H9 (cell line): ENCODE data around the gene TCERG1L. TPM values are rescaled to one million over a fixed set of nuclear protein-coding genes. Genes with fewer than 3 reads are reported as not detected.

Source experiments
- DNase-seq: peaks from one replicate; pipeline ENCODE4 v3.0.0-alpha.2; 2017
- H2AFZ ChIP-seq: one replicate; pipeline ENCODE4 v1.6.1; 2013; ENCODE audit warnings: mild to moderate bottlenecking, low read length, control low read depth, moderate library complexity
- H2AK5ac ChIP-seq: 2 replicates; pipeline ENCODE4 v1.6.1; 2013; ENCODE audit warnings: low read length, control low read depth, mixed read lengths; ENCODE audit not compliant: insufficient read length
- H2BK120ac ChIP-seq: one replicate; pipeline ENCODE4 v1.6.1; 2013; ENCODE audit warnings: low read depth, mild to moderate bottlenecking, low read length, control low read depth, inconsistent platforms; ENCODE audit not compliant: poor library complexity, severe bottlenecking
- H2BK12ac ChIP-seq: 2 replicates; pipeline ENCODE4 v1.6.1; 2013; ENCODE audit warnings: low read length, control low read depth, mixed read lengths, low read depth; ENCODE audit not compliant: insufficient read length
- H2BK15ac ChIP-seq: 2 replicates; pipeline ENCODE4 v1.6.1; 2013; ENCODE audit warnings: low read depth, low read length, control low read depth
- H2BK20ac ChIP-seq: one replicate; pipeline ENCODE4 v1.6.1; 2013; ENCODE audit warnings: low read depth, mild to moderate bottlenecking, low read length, control low read depth, inconsistent platforms; ENCODE audit not compliant: poor library complexity, severe bottlenecking
- H2BK5ac ChIP-seq: 2 replicates; pipeline ENCODE4 v1.6.1; 2013; ENCODE audit warnings: low read length, control low read depth, mixed read lengths; ENCODE audit not compliant: insufficient read length
- H3K14ac ChIP-seq: 2 replicates; pipeline ENCODE4 v1.6.1; 2013; ENCODE audit warnings: low read length, control low read depth; ENCODE audit not compliant: insufficient read depth
- H3K18ac ChIP-seq: 2 replicates; pipeline ENCODE4 v1.6.1; 2013; ENCODE audit warnings: low read depth, mild to moderate bottlenecking, mixed read lengths, low read length, control low read depth; ENCODE audit not compliant: insufficient read length
- H3K23ac ChIP-seq: 2 replicates; pipeline ENCODE4 v1.6.1; 2013; ENCODE audit warnings: low read length, control low read depth, mixed read lengths, low read depth; ENCODE audit not compliant: insufficient read length
- H3K23me2 ChIP-seq: 2 replicates; pipeline ENCODE4 v1.6.1; 2013; ENCODE audit warnings: low read depth, mild to moderate bottlenecking, mixed read lengths, low read length, control low read depth; ENCODE audit not compliant: insufficient read length, poor library complexity, severe bottlenecking
- H3K27ac ChIP-seq: 2 replicates; pipeline ENCODE4 v1.5.1; 2013; ENCODE audit warnings: low read length, control low read depth, mixed read lengths, low read depth; ENCODE audit not compliant: insufficient read length
- H3K27me3 ChIP-seq: 2 replicates; pipeline ENCODE4 v1.6.1; 2013; ENCODE audit warnings: low read length, control low read depth, inconsistent platforms; ENCODE audit not compliant: insufficient read depth
- H3K4ac ChIP-seq: 2 replicates; pipeline ENCODE4 v1.6.1; 2013; ENCODE audit warnings: low read depth, mild to moderate bottlenecking, control low read depth, inconsistent platforms, low read length, moderate library complexity
- H3K4me1 ChIP-seq: 2 replicates; pipeline ENCODE4 v1.6.1; 2013; ENCODE audit warnings: low read length, control low read depth, inconsistent platforms; ENCODE audit not compliant: insufficient read depth
- H3K4me2 ChIP-seq: 2 replicates; pipeline ENCODE4 v1.6.1; 2013; ENCODE audit warnings: low read length, control low read depth, mixed read lengths; ENCODE audit not compliant: insufficient read length, insufficient read depth
- H3K56ac ChIP-seq: 2 replicates; pipeline ENCODE4 v1.6.1; 2013; ENCODE audit warnings: low read depth, mild to moderate bottlenecking, mixed read lengths, low read length, control low read depth; ENCODE audit not compliant: insufficient read length
- H3K79me1 ChIP-seq: 2 replicates; pipeline ENCODE4 v1.6.1; 2013; ENCODE audit warnings: low read depth, mild to moderate bottlenecking, moderate library complexity, low read length, control low read depth, inconsistent platforms; ENCODE audit not compliant: insufficient read depth, poor library complexity, severe bottlenecking
- H3K79me2 ChIP-seq: 2 replicates; pipeline ENCODE4 v1.6.1; 2013; ENCODE audit warnings: low read length, control low read depth, inconsistent platforms; ENCODE audit not compliant: insufficient read depth
- H3K9ac ChIP-seq: 2 replicates; pipeline ENCODE4 v1.6.1; 2013; ENCODE audit warnings: low read length, control low read depth, mixed read lengths; ENCODE audit not compliant: insufficient read length; ENCODE audit errors: extremely low read depth
- H3K9me3 ChIP-seq: one replicate; pipeline ENCODE4 v1.6.1; 2013; ENCODE audit warnings: low read depth, low read length, inconsistent platforms; ENCODE audit not compliant: control insufficient read depth
- H3T11ph ChIP-seq: one replicate; pipeline ENCODE4 v1.6.1; 2013; ENCODE audit warnings: mild to moderate bottlenecking, low read length, control low read depth, inconsistent platforms
- H4K20me1 ChIP-seq: one replicate; pipeline ENCODE4 v1.6.1; 2013; ENCODE audit not compliant: control insufficient read depth, insufficient read length, insufficient read depth
- H4K5ac ChIP-seq: 2 replicates; pipeline ENCODE4 v1.6.1; 2013; ENCODE audit warnings: low read depth, mild to moderate bottlenecking, mixed read lengths, low read length, control low read depth; ENCODE audit not compliant: insufficient read length
- H4K8ac ChIP-seq: replicated peaks from 2 replicates; pipeline ENCODE4 v1.6.1; 2013; ENCODE audit warnings: low read length, control low read depth, mixed read lengths, low read depth; ENCODE audit not compliant: insufficient read length
- H4K91ac ChIP-seq: 2 replicates; pipeline ENCODE4 v1.6.1; 2013; ENCODE audit warnings: low read depth, mild to moderate bottlenecking, moderate library complexity, mixed read lengths, low read length, control low read depth; ENCODE audit not compliant: insufficient read length
- H3K27ac Mint-ChIP-seq, 3 experiments: 2 replicates in 2 of 3; 3 replicates in 1 of 3; pipeline ENCODE4 v1.8.0; 2020 to 2021; ENCODE audit warnings: mixed read lengths in 3 of 3, mild to moderate bottlenecking in 1 of 3, moderate library complexity in 1 of 3
- H3K27me3 Mint-ChIP-seq: 2 replicates; pipeline ENCODE4 v1.8.0; 2021; ENCODE audit warnings: low read depth, mild to moderate bottlenecking, moderate library complexity, mixed read lengths
- H3K36me3 Mint-ChIP-seq, 3 experiments: 2 replicates in 2 of 3; 3 replicates in 1 of 3; pipeline ENCODE4 v1.8.0; 2020 to 2021; ENCODE audit warnings: low read depth in 3 of 3, mixed read lengths in 3 of 3; ENCODE audit not compliant: insufficient read depth in 1 of 3
- H3K4me1 Mint-ChIP-seq, 2 experiments: 2 replicates each; pipeline ENCODE4 v1.8.0; 2020; ENCODE audit warnings: mixed read lengths in 2 of 2
- H3K4me3 Mint-ChIP-seq, 2 experiments: 2 replicates in 1 of 2; 3 replicates in 1 of 2; pipeline ENCODE4 v1.8.0; 2020 to 2021; ENCODE audit warnings: mild to moderate bottlenecking in 2 of 2, mixed read lengths in 2 of 2, moderate library complexity in 1 of 2
- H3K9me3 Mint-ChIP-seq, 2 experiments: 2 replicates in 1 of 2; 3 replicates in 1 of 2; pipeline ENCODE4 v1.8.0; 2020; ENCODE audit warnings: mild to moderate bottlenecking in 2 of 2, mixed read lengths in 2 of 2, moderate library complexity in 1 of 2
- WGBS: extraction: QIAGEN DNeasy Blood & Tissue Kit; methylation state at CpG from one replicate; pipeline ENCODE4 v1.1.7; 2013; ENCODE audit warnings: missing lambda C conversion rate, low lambda C conversion rate, mixed read lengths; ENCODE audit not compliant: insufficient read length; ENCODE audit errors: extremely low coverage; 5-methylcytosine and 5-hydroxymethylcytosine counted together
- total RNA-seq: library from RNA; stranded (reverse); gene quantifications from 2 replicates; pipeline ENCODE4 v1.2.1, GENCODE V29; 2021
- TF ChIP-seq, protein P1 (sequence below): fragments of 200-600 bp; sonication (generic); conservative IDR thresholded peaks from 3 replicates; pipeline ENCODE4 v1.8.0; 2021; ENCODE audit warnings: antibody characterized with exemption, mild to moderate bottlenecking

Gene TCERG1L
- total RNA-seq, 1 experiment from 2014 or later = 3.3 TPM

DNA sequence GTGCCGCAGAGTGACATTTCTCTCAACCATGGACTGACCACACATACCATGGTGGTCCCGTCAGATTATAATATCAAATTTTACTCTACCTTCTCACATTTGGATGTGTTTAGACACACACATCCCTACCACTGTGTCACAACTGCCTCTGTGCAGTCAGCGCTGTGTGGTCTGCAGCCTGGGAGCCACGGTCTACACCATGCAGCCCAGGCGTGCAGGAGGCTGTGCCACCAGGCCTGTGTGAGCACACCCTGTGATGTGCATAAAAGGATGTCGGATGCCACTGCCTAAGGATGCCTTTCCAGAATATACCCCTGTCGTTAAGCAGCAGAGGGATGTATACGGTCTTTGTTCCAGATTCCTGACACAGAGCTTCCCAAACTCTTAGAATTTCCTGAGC lies 150.4 kb downstream of the TCERG1L start:
- no peak overlapping the region; a peak in 1 of 7 replicates for H3K27ac Mint-ChIP-seq
- no peaks in the 10 kb centered on the region for H3K4me1 ChIP-seq
- H2BK5ac ChIP-seq = no peak overlapping the region
- H3K27ac ChIP-seq = no peak overlapping the region
- no peak overlapping the region for H3K9ac ChIP-seq
- no peak overlapping the region for H2BK15ac ChIP-seq
- H3K4me1 Mint-ChIP-seq = peaks cover 13 to 18% of the 10 kb centered on the region in 2 experiments; a peak in 3 of 4 replicates
- no peak overlapping the region for H3K4me3 Mint-ChIP-seq
- no peaks in the 10 kb centered on the region for H4K20me1 ChIP-seq
- WGBS = no CpG with 5 or more reads among the region's 8 CpGs
- no peak overlapping the region for H2AFZ ChIP-seq
- no peak overlapping the region for H4K8ac ChIP-seq
- H3K18ac ChIP-seq = no peak overlapping the region
- H2AK5ac ChIP-seq = no peak overlapping the region
- H3K4ac ChIP-seq = no peak overlapping the region
- H3K27me3 Mint-ChIP-seq = no peaks in the 10 kb centered on the region
- no peak overlapping the region for H4K91ac ChIP-seq
- H3K27me3 ChIP-seq = no peaks in the 10 kb centered on the region
- no peaks in the 10 kb centered on the region for H3K23me2 ChIP-seq
- no peaks in the 10 kb centered on the region for H3K9me3 ChIP-seq
- no peaks in the 10 kb centered on the region for H3K9me3 Mint-ChIP-seq
- H3K4me2 ChIP-seq = no peak overlapping the region
- no peaks in the 10 kb centered on the region for H3K79me2 ChIP-seq
- H3K14ac ChIP-seq = no peak overlapping the region
- no peak overlapping the region for H2BK12ac ChIP-seq
- H4K5ac ChIP-seq = no peak overlapping the region
- H2BK120ac ChIP-seq = no peak overlapping the region
- H3K36me3 Mint-ChIP-seq = no peaks in the 10 kb centered on the region
- H3K79me1 ChIP-seq = no peaks in the 10 kb centered on the region
- H2BK20ac ChIP-seq = no peak overlapping the region
- no peak overlapping the region for H3K23ac ChIP-seq
- H3K56ac ChIP-seq = no peak overlapping the region
- no peak for DNase-seq
- TF ChIP-seq, protein P1, sequence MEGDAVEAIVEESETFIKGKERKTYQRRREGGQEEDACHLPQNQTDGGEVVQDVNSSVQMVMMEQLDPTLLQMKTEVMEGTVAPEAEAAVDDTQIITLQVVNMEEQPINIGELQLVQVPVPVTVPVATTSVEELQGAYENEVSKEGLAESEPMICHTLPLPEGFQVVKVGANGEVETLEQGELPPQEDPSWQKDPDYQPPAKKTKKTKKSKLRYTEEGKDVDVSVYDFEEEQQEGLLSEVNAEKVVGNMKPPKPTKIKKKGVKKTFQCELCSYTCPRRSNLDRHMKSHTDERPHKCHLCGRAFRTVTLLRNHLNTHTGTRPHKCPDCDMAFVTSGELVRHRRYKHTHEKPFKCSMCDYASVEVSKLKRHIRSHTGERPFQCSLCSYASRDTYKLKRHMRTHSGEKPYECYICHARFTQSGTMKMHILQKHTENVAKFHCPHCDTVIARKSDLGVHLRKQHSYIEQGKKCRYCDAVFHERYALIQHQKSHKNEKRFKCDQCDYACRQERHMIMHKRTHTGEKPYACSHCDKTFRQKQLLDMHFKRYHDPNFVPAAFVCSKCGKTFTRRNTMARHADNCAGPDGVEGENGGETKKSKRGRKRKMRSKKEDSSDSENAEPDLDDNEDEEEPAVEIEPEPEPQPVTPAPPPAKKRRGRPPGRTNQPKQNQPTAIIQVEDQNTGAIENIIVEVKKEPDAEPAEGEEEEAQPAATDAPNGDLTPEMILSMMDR = no peak
- no peak overlapping the region for H3T11ph ChIP-seq
